ENCODE data around the gene NF1.

GRCh38 chr17:31355935-31356334, 261.2 kb downstream of the NF1 start:
- TF ChIP-seq POLR2A (IDR thresholded peaks at IDR 0.05): no peak
- no peak for TF ChIP-seq CTCF (IDR thresholded peaks at IDR 0.05)
